Measurements from ENCODE around the gene CCL24. TPM values are rescaled to one million over a fixed set of nuclear protein-coding genes. Genes with fewer than 3 reads are reported as not detected.

Gene CCL24
- total and polyA plus RNA-seq, 10 of the 15 experiments (the other 5 are each of a cell fraction or from before 2014, with no cell fraction given) = not detected

DNA sequence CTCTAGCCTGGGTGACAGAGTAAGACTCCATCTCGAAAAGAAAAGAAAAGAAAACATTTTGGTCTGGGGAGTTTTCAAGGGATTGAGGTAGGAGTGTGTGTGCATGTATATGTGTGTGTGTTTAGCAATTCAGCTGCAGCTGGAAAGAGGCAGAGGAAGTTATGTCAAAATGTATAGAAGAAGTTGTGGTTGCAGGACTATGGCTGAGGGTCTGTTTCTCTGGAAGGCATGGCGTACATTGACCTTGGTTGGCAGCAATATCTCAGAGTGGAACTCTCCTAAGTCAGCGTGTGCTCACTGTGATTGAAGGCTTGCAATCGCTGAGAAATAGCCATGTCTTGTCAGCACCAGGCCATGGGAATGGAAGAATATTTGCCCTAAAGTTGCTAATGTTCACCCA lies 36.6 kb upstream of the CCL24 start (continued):
- TF ChIP-seq, protein P1, sequence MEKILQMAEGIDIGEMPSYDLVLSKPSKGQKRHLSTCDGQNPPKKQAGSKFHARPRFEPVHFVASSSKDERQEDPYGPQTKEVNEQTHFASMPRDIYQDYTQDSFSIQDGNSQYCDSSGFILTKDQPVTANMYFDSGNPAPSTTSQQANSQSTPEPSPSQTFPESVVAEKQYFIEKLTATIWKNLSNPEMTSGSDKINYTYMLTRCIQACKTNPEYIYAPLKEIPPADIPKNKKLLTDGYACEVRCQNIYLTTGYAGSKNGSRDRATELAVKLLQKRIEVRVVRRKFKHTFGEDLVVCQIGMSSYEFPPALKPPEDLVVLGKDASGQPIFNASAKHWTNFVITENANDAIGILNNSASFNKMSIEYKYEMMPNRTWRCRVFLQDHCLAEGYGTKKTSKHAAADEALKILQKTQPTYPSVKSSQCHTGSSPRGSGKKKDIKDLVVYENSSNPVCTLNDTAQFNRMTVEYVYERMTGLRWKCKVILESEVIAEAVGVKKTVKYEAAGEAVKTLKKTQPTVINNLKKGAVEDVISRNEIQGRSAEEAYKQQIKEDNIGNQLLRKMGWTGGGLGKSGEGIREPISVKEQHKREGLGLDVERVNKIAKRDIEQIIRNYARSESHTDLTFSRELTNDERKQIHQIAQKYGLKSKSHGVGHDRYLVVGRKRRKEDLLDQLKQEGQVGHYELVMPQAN (conservative IDR thresholded peaks at IDR 0.05) = no peak
- TF ChIP-seq IKZF1 (conservative IDR thresholded peaks at IDR 0.05) (no peak), CBX3 (IDR thresholded peaks at IDR 0.05; ENCODE audit: borderline replicate concordance, low read depth) (no peak), CHD2 (IDR thresholded peaks at IDR 0.05; ENCODE audit: borderline replicate concordance, low read depth, low read length) (no peak)

DNA sequence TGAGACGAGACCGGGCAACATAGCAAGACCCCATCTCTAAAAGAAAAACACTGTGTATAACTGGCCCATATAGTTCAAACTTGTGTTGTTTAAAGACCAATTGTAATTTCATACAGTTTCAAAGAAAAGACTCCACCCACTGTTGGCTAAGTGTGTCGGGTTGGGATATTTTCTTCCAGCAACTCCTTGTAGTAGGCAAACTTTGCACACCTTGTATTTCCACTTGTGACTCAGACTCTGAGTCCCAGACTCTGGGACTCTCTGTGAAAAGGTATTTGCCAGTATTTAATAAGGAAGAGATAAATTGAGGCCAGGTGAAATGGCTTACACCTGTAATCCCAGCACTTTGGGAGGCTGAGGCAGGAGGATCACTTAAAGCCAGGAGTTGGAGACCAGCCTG lies 36.0 kb upstream of the CCL24 start:
- no peak for DNase-seq (ENCODE audit: low read depth, low spot score)
- Histone ChIP-seq H3K9me3 (replicated peaks; ENCODE audit: control insufficient read depth, insufficient read depth, low read length) (no peaks in the 10 kb centered on the region), H3K4me1 (ENCODE audit: control insufficient read depth, insufficient read depth, low read length) (no peaks in the 10 kb centered on the region), H3K79me2 (ENCODE audit: control insufficient read depth, insufficient read depth, low read length) (no peaks in the 10 kb centered on the region), H3K4me2 (ENCODE audit: control insufficient read depth, insufficient read depth) (no peak overlapping the region), H3K9ac (ENCODE audit: control insufficient read depth, insufficient read depth, low read length) (no peak overlapping the region), H3K27me3 (replicated peaks in 1 of 2; ENCODE audit: control insufficient read depth in 2 of 2, insufficient read depth in 2 of 2, low read length in 1 of 2) (no peaks in the 10 kb centered on the region), H3K27ac (ENCODE audit: control insufficient read depth, insufficient read depth) (no peak overlapping the region), H3K4me3 (no peak overlapping the region), H3K36me3 (ENCODE audit: control insufficient read depth in 2 of 2, insufficient read depth in 2 of 2, low read length in 1 of 2) (no peaks in the 10 kb centered on the region), H4K20me1 (ENCODE audit: control insufficient read depth, insufficient read depth) (no peaks in the 10 kb centered on the region), H2AFZ (ENCODE audit: control insufficient read depth, low read depth, low read length) (no peak overlapping the region)
- in situ Hi-C loops (cut with MboI) = no loop called here
- no TSS peak for BruUV-seq (replicated peaks)
- no peak for FAIRE-seq
- POLR2A ChIA-PET = no interaction called here
- intact Hi-C loops (cut with micrococcal nuclease; ENCODE audit: unreplicated experiment) = no loop called here
- ATAC-seq = no peak
- SMC1A ChIA-PET (ENCODE audit: uncharacterized antibody, unreplicated experiment) = no interaction called here
- RAD21 ChIA-PET (ENCODE audit: unreplicated experiment) = no interaction called here
- CTCF ChIA-PET = no interaction called here
- WGBS (ENCODE audit: insufficient coverage, insufficient replicate concordance, low lambda C conversion rate, missing lambda C conversion rate) = 52% methylated on average over 3 of the region's 3 CpGs
- TF ChIP-seq JUNB (IDR thresholded peaks at IDR 0.05) (no peak), ZBED1 (IDR thresholded peaks at IDR 0.05; ENCODE audit: borderline replicate concordance) (no peak), EGR1 (IDR thresholded peaks at IDR 0.05; ENCODE audit: borderline replicate concordance in 1 of 2, low read depth in 2 of 2, low read length in 2 of 2) (no peak), GATAD2B (conservative IDR thresholded peaks at IDR 0.05; ENCODE audit: low read depth) (no peak), RB1 (IDR thresholded peaks at IDR 0.05; ENCODE audit: borderline replicate concordance) (no peak), DPF2 (IDR thresholded peaks at IDR 0.05) (no peak), HDAC6 (IDR thresholded peaks at IDR 0.05; ENCODE audit: unreplicated experiment) (no peak), CREM (IDR thresholded peaks at IDR 0.05; ENCODE audit: low read depth) (no peak), STAT1 (conservative IDR thresholded peaks at IDR 0.05) (no peak), SIN3A (IDR thresholded peaks at IDR 0.05; ENCODE audit: low read depth, low read length) (no peak)
- TF ChIP-seq, protein P2, sequence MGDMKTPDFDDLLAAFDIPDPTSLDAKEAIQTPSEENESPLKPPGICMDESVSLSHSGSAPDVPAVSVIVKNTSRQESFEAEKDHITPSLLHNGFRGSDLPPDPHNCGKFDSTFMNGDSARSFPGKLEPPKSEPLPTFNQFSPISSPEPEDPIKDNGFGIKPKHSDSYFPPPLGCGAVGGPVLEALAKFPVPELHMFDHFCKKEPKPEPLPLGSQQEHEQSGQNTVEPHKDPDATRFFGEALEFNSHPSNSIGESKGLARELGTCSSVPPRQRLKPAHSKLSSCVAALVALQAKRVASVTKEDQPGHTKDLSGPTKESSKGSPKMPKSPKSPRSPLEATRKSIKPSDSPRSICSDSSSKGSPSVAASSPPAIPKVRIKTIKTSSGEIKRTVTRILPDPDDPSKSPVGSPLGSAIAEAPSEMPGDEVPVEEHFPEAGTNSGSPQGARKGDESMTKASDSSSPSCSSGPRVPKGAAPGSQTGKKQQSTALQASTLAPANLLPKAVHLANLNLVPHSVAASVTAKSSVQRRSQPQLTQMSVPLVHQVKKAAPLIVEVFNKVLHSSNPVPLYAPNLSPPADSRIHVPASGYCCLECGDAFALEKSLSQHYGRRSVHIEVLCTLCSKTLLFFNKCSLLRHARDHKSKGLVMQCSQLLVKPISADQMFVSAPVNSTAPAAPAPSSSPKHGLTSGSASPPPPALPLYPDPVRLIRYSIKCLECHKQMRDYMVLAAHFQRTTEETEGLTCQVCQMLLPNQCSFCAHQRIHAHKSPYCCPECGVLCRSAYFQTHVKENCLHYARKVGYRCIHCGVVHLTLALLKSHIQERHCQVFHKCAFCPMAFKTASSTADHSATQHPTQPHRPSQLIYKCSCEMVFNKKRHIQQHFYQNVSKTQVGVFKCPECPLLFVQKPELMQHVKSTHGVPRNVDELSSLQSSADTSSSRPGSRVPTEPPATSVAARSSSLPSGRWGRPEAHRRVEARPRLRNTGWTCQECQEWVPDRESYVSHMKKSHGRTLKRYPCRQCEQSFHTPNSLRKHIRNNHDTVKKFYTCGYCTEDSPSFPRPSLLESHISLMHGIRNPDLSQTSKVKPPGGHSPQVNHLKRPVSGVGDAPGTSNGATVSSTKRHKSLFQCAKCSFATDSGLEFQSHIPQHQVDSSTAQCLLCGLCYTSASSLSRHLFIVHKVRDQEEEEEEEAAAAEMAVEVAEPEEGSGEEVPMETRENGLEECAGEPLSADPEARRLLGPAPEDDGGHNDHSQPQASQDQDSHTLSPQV (IDR thresholded peaks at IDR 0.05) = no peak
- TF ChIP-seq, protein P3, sequence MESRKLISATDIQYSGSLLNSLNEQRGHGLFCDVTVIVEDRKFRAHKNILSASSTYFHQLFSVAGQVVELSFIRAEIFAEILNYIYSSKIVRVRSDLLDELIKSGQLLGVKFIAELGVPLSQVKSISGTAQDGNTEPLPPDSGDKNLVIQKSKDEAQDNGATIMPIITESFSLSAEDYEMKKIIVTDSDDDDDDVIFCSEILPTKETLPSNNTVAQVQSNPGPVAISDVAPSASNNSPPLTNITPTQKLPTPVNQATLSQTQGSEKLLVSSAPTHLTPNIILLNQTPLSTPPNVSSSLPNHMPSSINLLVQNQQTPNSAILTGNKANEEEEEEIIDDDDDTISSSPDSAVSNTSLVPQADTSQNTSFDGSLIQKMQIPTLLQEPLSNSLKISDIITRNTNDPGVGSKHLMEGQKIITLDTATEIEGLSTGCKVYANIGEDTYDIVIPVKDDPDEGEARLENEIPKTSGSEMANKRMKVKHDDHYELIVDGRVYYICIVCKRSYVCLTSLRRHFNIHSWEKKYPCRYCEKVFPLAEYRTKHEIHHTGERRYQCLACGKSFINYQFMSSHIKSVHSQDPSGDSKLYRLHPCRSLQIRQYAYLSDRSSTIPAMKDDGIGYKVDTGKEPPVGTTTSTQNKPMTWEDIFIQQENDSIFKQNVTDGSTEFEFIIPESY (IDR thresholded peaks at IDR 0.05) = no peak
- TF ChIP-seq, protein P4, sequence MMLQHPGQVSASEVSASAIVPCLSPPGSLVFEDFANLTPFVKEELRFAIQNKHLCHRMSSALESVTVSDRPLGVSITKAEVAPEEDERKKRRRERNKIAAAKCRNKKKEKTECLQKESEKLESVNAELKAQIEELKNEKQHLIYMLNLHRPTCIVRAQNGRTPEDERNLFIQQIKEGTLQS (IDR thresholded peaks at IDR 0.05; ENCODE audit: borderline replicate concordance, extremely low read depth, low read depth, low read length) = no peak

Data from GM12878 (cell line).